ENCODE measurements around the gene ARHGEF19. TPM values are rescaled to one million over a fixed set of nuclear protein-coding genes. Genes with fewer than 3 reads are reported as not detected.
"Not testable (repeated sequence)": the region's sequence is repeated elsewhere in the genome, so short reads cannot be mapped to it uniquely, and the experiment has no call there.

ARHGEF19 gene
- polyA plus RNA-seq, 1 experiment = 6.7 TPM

DNA sequence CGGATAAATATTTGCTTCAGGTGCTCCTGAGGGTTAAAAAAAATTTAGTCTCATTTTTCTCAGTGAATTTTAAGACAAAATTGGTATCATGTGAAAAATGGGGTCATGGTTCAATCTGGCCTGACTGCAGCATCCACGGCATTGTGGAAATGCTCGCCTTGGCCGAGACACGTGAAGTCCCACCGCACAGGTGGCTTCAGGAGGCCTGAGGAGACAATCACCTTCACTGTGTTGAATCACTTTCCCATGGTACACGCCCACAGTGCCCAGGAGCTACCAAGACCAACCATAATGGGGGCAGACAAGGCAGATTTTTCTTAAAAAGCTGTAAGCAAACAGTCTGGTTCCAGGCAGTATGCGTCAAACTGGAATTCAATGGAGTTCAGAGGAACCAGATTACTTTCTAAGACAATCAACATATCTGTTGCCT is 35.6 kb upstream of the ARHGEF19 start:
- TF ChIP-seq, protein P1, sequence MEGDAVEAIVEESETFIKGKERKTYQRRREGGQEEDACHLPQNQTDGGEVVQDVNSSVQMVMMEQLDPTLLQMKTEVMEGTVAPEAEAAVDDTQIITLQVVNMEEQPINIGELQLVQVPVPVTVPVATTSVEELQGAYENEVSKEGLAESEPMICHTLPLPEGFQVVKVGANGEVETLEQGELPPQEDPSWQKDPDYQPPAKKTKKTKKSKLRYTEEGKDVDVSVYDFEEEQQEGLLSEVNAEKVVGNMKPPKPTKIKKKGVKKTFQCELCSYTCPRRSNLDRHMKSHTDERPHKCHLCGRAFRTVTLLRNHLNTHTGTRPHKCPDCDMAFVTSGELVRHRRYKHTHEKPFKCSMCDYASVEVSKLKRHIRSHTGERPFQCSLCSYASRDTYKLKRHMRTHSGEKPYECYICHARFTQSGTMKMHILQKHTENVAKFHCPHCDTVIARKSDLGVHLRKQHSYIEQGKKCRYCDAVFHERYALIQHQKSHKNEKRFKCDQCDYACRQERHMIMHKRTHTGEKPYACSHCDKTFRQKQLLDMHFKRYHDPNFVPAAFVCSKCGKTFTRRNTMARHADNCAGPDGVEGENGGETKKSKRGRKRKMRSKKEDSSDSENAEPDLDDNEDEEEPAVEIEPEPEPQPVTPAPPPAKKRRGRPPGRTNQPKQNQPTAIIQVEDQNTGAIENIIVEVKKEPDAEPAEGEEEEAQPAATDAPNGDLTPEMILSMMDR (IDR thresholded peaks at IDR 0.05; ENCODE audit: low read depth, low read length) = no peak
- ChIA-PET CTCF (interaction anchor here (1.1 to 2.1 kb wide), 4 partner anchors 9 to 166 kb away, joined by 3 to 8 read pairs (median 6); partner anchors contain the start of gene FBXO42), POLR2A (interaction anchor here (1.2 kb wide), 1 partner anchor 13 kb away, joined by 3 read pairs; no protein-coding TSS in a partner anchor)
- Histone ChIP-seq H3K27me3 (ENCODE audit: control insufficient read depth, insufficient read depth, low read length) (no peaks in the 10 kb centered on the region), H3K27ac (ENCODE audit: low read depth, low read length) (no peak overlapping the region), H3K9me3 (ENCODE audit: control insufficient read depth, insufficient read depth, low read length) (no peaks in the 10 kb centered on the region), H3K4me3 (ENCODE audit: low read depth, low read length) (no peak overlapping the region)
- no peak for DNase-seq (ENCODE audit: low read depth, low spot score)

DNA sequence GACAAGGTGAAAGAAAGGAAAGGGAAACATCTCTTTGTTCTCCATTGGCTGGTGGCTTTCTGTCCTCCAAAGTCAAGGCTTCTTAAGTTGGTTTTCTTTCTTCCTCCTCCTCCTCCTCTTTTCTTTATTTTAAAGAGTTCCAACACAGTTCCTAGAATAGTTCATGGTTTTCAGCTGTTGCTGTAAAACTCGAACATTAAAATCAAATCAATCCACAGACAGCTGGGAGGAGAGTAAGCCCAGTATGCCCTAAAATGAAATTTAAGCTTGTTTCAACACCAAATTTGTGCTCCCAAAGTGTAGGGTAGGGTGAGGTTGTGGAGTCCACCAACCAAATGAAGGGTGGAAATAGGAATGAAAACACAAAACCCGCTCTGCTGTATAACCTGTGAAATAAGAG is 35.0 kb upstream of the ARHGEF19 start:
- H3K27ac ChIP-seq (ENCODE audit: low read depth, low read length) = no peak overlapping the region
- no peaks in the 10 kb centered on the region for H3K27me3 ChIP-seq (ENCODE audit: control insufficient read depth, insufficient read depth, low read length)
- CTCF ChIA-PET = interaction anchor here (1.1 to 2.1 kb wide), 4 partner anchors 8 to 165 kb away, joined by 3 to 8 read pairs (median 6); partner anchors contain the start of gene FBXO42
- TF ChIP-seq, protein P1 (IDR thresholded peaks at IDR 0.05; ENCODE audit: low read depth, low read length) = no peak
- POLR2A ChIA-PET = interaction anchor here (1.2 kb wide), 1 partner anchor 13 kb away, joined by 3 read pairs; no protein-coding TSS in a partner anchor
- no peaks in the 10 kb centered on the region for H3K9me3 ChIP-seq (ENCODE audit: control insufficient read depth, insufficient read depth, low read length)
- H3K4me3 ChIP-seq (ENCODE audit: low read depth, low read length) = no peak overlapping the region
- DNase-seq (ENCODE audit: low read depth, low spot score) = no peak

DNA sequence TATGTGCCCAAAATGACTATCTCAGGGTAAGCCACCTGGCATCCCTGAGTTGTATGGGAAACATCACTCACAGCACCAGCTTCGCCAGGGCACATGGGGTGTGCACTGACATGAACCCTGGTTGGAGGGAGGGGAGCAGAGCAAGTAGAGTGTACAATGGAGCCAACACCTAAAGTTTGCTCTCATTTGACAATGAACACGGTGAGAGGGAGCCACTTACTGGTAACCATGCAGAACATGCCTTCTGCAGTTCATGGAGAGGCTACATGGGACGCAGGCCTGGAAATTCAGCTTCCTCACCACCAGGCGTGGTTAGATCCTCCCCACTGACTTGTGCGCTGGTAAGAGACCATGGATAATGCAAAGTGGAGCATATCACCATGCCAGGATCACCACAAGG is 34.5 kb upstream of the ARHGEF19 start:
- TF ChIP-seq, protein P1 (IDR thresholded peaks at IDR 0.05; ENCODE audit: low read depth, low read length) = no peak
- no peak overlapping the region for H3K4me3 ChIP-seq (ENCODE audit: low read depth, low read length)
- H3K27ac ChIP-seq (ENCODE audit: low read depth, low read length) = no peak overlapping the region
- H3K27me3 ChIP-seq (ENCODE audit: control insufficient read depth, insufficient read depth, low read length) = no peaks in the 10 kb centered on the region
- ChIA-PET CTCF (interaction anchor here (0.5 to 2.1 kb wide), 6 partner anchors 8 to 168 kb away, joined by 3 to 8 read pairs (median 6); partner anchors contain the start of gene FBXO42), POLR2A (no interaction called here)
- no peak for DNase-seq (ENCODE audit: low read depth, low spot score)
- H3K9me3 ChIP-seq (ENCODE audit: control insufficient read depth, insufficient read depth, low read length) = no peaks in the 10 kb centered on the region

DNA sequence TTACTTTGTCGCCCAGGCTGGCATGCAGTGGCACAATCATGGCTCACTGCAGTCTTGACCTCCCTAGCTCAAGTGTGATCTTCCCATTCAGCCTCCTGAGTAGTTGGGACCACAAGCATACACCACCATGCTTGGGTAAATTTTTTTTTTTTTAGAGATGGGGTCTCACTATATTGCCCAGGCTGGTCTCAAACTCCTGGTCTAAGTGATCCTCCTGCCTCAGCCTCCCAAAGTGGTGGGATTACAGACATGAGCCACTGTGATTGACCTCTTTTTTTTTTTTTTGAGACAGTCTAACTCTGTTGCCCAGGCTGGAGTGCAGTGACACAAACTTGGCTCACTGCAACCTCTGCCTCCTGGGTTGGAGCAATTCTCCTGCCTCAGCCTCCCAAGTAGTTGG is 33.8 kb upstream of the ARHGEF19 start:
- ChIA-PET CTCF (interaction anchor here (0.5 to 1.6 kb wide), 5 partner anchors 15 to 167 kb away, joined by 3 to 7 read pairs (median 3); no protein-coding TSS in a partner anchor), POLR2A (interaction anchor here (0.6 kb wide), 1 partner anchor 116 kb away, joined by 3 read pairs; no protein-coding TSS in a partner anchor)
- not testable (repeated sequence) for H3K27me3 ChIP-seq (ENCODE audit: control insufficient read depth, insufficient read depth, low read length); H3K27ac ChIP-seq (ENCODE audit: low read depth, low read length); DNase-seq (ENCODE audit: low read depth, low spot score); H3K9me3 ChIP-seq (ENCODE audit: control insufficient read depth, insufficient read depth, low read length); H3K4me3 ChIP-seq (ENCODE audit: low read depth, low read length)

DNA sequence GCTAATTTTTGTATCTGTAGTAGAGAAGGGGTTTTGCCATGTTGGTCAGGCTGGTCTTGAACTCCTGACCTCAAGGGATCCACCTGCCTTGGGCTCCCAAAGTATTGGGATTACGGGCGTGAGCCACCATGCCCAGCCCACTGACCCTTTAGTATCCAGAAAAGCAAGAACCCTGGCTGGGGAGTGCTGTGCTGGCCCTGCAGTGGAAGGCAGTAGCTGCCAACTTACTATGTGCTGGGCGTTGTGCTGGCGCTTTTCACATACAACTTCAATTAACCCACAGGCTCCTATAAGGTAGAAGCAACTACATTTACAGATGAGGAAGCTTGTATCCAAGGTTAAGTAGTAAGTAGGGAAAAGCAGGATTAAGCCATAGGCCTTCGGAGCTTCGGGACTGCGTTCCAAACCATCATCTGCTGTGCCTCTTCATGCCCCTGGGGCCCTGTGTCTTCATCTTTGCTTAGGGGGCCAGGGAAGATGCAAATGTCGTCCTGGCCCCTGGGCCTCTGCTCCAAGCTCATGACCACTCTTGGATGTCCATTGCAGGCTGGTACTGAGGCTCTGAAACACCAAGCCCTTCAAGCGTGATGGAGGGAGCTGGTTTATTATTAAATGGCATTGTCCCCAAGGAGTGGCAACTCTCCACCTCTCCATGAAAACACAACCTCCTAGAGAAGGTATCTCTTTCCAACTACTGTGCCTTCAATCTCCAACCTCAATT is 33.2 kb upstream of the ARHGEF19 start:
- no peak overlapping the region for H3K27ac ChIP-seq (ENCODE audit: low read depth, low read length)
- H3K9me3 ChIP-seq (ENCODE audit: control insufficient read depth, insufficient read depth, low read length) = no peaks in the 10 kb centered on the region
- POLR2A ChIA-PET = interaction anchor here (0.6 kb wide), 1 partner anchor 117 kb away, joined by 3 read pairs; no protein-coding TSS in a partner anchor
- CTCF ChIA-PET = interaction anchor here (0.6 to 2.0 kb wide), 8 partner anchors 15 to 167 kb away, joined by 3 to 12 read pairs (median 4); partner anchors contain the start of gene FBXO42
- H3K4me3 ChIP-seq (ENCODE audit: low read depth, low read length) = no peak overlapping the region
- TF ChIP-seq, protein P1 (IDR thresholded peaks at IDR 0.05; ENCODE audit: low read depth, low read length) = no peak
- no peaks in the 10 kb centered on the region for H3K27me3 ChIP-seq (ENCODE audit: control insufficient read depth, insufficient read depth, low read length)
- DNase-seq (ENCODE audit: low read depth, low spot score) = no peak
